Neural cell (in vitro differentiated cells): Measurements from ENCODE around the gene TMEM235. TPM values are rescaled to one million over a fixed set of nuclear protein-coding genes. Genes with fewer than 3 reads are reported as not detected.

Experiments used
- H2AFZ ChIP-seq: fragments of 200-600, 300-800 bp; sonication (generic), shearing (Covaris generic); 2 replicates; pipeline ENCODE4 v1.6.0; 2014; ENCODE audit warnings: low read depth, mild to moderate bottlenecking, antibody characterized with exemption, low read length, moderate library complexity
- H3F3A ChIP-seq: fragments of 200-600 bp; shearing (Covaris generic); 2 replicates; pipeline ENCODE4 v1.6.1; 2016; ENCODE audit warnings: mild to moderate bottlenecking, moderate library complexity, mixed read lengths, antibody characterized with exemption, low read length; ENCODE audit not compliant: insufficient read depth, poor library complexity, severe bottlenecking
- H3K27ac ChIP-seq: fragments of 200-600, 300-800 bp; sonication (generic), shearing (Covaris generic); 2 replicates; pipeline ENCODE4 v1.5.1; 2014; ENCODE audit warnings: mild to moderate bottlenecking, low read length, moderate library complexity
- H3K27me3 ChIP-seq: fragments of 300-800, 200-600 bp; sonication (generic), shearing (Covaris generic); 2 replicates; pipeline ENCODE4 v1.6.0; 2014; ENCODE audit warnings: mild to moderate bottlenecking, low read depth, low read length, moderate library complexity; ENCODE audit not compliant: insufficient read depth
- H3K36me3 ChIP-seq: fragments of 300-800, 200-600 bp; sonication (generic), shearing (Covaris generic); 2 replicates; pipeline ENCODE4 v1.5.1; 2014; ENCODE audit warnings: mild to moderate bottlenecking, antibody characterized with exemption, low read length, moderate library complexity; ENCODE audit not compliant: insufficient read depth
- H3K4me2 ChIP-seq: fragments of 300-800, 200-600 bp; sonication (generic), shearing (Covaris generic); 2 replicates; pipeline ENCODE4 v1.6.0; 2014; ENCODE audit warnings: mild to moderate bottlenecking, low read length
- H3K4me3 ChIP-seq: fragments of 300-800, 200-600 bp; sonication (generic), shearing (Covaris generic); 2 replicates; pipeline ENCODE4 v1.5.1; 2014; ENCODE audit warnings: mild to moderate bottlenecking, low read length, moderate library complexity
- H3K79me2 ChIP-seq: fragments of 200-600 bp; shearing (Covaris generic); replicated peaks from 2 replicates; pipeline ENCODE4 v1.6.0; 2014; ENCODE audit warnings: mild to moderate bottlenecking, low read length, moderate library complexity; ENCODE audit not compliant: insufficient read depth
- H3K9ac ChIP-seq: fragments of 300-800, 200-600 bp; sonication (generic), shearing (Covaris generic); 2 replicates; pipeline ENCODE4 v1.6.1; 2016; ENCODE audit warnings: mild to moderate bottlenecking, low read length, mixed read lengths
- H3K9me2 ChIP-seq: fragments of 200-600 bp; shearing (Covaris generic); 2 replicates; pipeline ENCODE4 v1.6.1; 2016; ENCODE audit warnings: mild to moderate bottlenecking, low read length, mixed read lengths; ENCODE audit not compliant: insufficient read depth
- H3K9me3 ChIP-seq: fragments of 200-600, 300-800 bp; sonication (generic), shearing (Covaris generic); 2 replicates; pipeline ENCODE4 v1.6.1; 2016; ENCODE audit warnings: mild to moderate bottlenecking, mixed run types, low read length, moderate library complexity, mixed read lengths
- H4K20me1 ChIP-seq: fragments of 200-600 bp; shearing (Covaris generic); 2 replicates; pipeline ENCODE4 v1.6.1; 2016; ENCODE audit warnings: mild to moderate bottlenecking, mixed run types; ENCODE audit not compliant: insufficient read depth
- EP300 ChIP-seq: fragments of 450-650 bp; conservative IDR thresholded peaks from 2 replicates; pipeline ENCODE4 v1.6.1; 2014; ENCODE audit warnings: antibody characterized with exemption, mild to moderate bottlenecking, moderate library complexity; ENCODE audit not compliant: poor library complexity, severe bottlenecking
- EZH2 ChIP-seq: fragments of 200-600, 300-800 bp; shearing (Covaris generic), sonication (generic); IDR thresholded peaks from 2 replicates; pipeline ENCODE4 v1.6.1; 2014; ENCODE audit warnings: antibody characterized with exemption, low read length, borderline replicate concordance, mild to moderate bottlenecking; ENCODE audit not compliant: insufficient read depth, poor library complexity, severe bottlenecking
- MXI1 ChIP-seq: fragments of 450-650 bp; conservative IDR thresholded peaks from 2 replicates; pipeline ENCODE4 v1.6.1; 2014; ENCODE audit warnings: antibody characterized with exemption, mild to moderate bottlenecking; ENCODE audit not compliant: poor library complexity, severe bottlenecking
- POLR2AphosphoS5 ChIP-seq: IDR thresholded peaks from 2 replicates; pipeline ENCODE4 v1.6.1; 2012
- RAD21 ChIP-seq: fragments of 450-650 bp; conservative IDR thresholded peaks from 2 replicates; pipeline ENCODE4 v1.6.1; 2014; ENCODE audit warnings: antibody characterized with exemption, mild to moderate bottlenecking, moderate library complexity
- SMC3 ChIP-seq: fragments of 450-650 bp; conservative IDR thresholded peaks from 2 replicates; pipeline ENCODE4 v1.6.1; 2014; ENCODE audit warnings: antibody characterized with exemption, mild to moderate bottlenecking, moderate library complexity; ENCODE audit not compliant: poor library complexity
- TAF1 ChIP-seq: IDR thresholded peaks from 2 replicates; pipeline ENCODE4 v1.6.1; 2012; ENCODE audit warnings: low read depth
- polyA plus RNA-seq: library from polyadenylated mRNA; depleted of rRNA; stranded (reverse); fragments of >200 nt; gene quantifications from 2 replicates; pipeline ENCODE4 v1.2.3, GENCODE V29; 2014
- TF ChIP-seq, protein P1 (sequence below): fragments of 450-650 bp; IDR thresholded peaks from 2 replicates; pipeline ENCODE4 v1.5.1; 2014; ENCODE audit warnings: antibody characterized with exemption, mild to moderate bottlenecking, moderate library complexity; ENCODE audit not compliant: poor library complexity, severe bottlenecking
- TF ChIP-seq, protein P2 (sequence below): IDR thresholded peaks from 2 replicates; pipeline ENCODE4 v1.6.1; 2012; ENCODE audit warnings: borderline replicate concordance

TMEM235 gene
- polyA plus RNA-seq, 1 donor from 2014 or later = not detected

DNA sequence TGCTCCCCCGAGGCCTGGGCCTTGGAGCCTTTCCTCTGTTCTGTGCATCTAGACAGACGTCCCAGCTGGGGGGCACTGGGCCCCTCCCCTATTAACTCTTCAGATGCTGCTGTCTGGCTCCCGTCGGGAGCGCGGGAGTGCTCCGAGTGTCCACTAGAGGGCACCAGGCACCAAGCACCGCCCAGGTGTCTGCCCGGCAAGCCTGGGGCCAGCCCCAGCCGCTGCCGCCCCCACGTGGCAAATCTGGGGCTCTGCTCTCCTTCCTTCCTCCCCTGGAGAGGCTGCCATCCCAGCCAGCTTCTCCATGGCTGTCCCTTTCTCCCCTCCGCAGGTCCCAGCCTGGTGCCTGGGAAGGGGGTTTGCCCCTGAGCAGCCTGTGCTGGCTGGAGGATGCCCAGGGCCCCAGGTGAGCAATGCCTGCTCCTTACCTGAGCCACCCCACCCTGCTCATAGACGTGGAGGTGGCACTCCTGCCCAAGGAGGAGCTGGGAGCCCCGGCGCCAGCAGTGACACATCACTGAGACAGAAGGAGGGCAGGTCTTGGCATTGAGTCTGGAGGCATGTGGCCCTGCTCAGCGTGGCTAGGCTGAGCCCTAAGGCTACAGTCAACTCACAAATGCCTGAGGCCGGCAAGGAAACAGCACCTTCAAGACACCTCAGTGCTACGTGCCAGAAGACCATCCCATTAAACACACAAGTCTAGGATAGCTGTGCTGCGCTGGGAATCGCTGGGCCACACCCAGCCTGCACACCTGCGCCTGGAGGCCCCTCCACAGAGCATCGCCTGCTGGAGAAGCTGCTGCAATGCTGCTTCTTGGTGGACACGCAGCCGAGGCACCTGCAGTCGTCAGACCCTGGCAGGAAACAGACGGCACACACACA, 19.7 kb downstream of the TMEM235 start:
- Histone ChIP-seq H4K20me1 (no peaks in the 10 kb centered on the region), H3K9me3 (no peaks in the 10 kb centered on the region), H3F3A (no peaks in the 10 kb centered on the region), H3K4me3 (no peak overlapping the region), H3K27ac (no peak overlapping the region), H2AFZ (no peak overlapping the region), H3K36me3 (no peaks in the 10 kb centered on the region), H3K9me2 (no peaks in the 10 kb centered on the region), H3K79me2 (no peaks in the 10 kb centered on the region), H3K4me2 (no peak overlapping the region), H3K27me3 (no peaks in the 10 kb centered on the region), H3K9ac (no peak overlapping the region)
- TF ChIP-seq SMC3 (peak; percentile 91), MXI1 (no peak), RAD21 (peak; percentile 90), EZH2 (no peak), EP300 (no peak), TAF1 (no peak), POLR2AphosphoS5 (no peak)
- TF ChIP-seq, protein P1, sequence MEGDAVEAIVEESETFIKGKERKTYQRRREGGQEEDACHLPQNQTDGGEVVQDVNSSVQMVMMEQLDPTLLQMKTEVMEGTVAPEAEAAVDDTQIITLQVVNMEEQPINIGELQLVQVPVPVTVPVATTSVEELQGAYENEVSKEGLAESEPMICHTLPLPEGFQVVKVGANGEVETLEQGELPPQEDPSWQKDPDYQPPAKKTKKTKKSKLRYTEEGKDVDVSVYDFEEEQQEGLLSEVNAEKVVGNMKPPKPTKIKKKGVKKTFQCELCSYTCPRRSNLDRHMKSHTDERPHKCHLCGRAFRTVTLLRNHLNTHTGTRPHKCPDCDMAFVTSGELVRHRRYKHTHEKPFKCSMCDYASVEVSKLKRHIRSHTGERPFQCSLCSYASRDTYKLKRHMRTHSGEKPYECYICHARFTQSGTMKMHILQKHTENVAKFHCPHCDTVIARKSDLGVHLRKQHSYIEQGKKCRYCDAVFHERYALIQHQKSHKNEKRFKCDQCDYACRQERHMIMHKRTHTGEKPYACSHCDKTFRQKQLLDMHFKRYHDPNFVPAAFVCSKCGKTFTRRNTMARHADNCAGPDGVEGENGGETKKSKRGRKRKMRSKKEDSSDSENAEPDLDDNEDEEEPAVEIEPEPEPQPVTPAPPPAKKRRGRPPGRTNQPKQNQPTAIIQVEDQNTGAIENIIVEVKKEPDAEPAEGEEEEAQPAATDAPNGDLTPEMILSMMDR = peak; percentile 99
- TF ChIP-seq, protein P2, sequence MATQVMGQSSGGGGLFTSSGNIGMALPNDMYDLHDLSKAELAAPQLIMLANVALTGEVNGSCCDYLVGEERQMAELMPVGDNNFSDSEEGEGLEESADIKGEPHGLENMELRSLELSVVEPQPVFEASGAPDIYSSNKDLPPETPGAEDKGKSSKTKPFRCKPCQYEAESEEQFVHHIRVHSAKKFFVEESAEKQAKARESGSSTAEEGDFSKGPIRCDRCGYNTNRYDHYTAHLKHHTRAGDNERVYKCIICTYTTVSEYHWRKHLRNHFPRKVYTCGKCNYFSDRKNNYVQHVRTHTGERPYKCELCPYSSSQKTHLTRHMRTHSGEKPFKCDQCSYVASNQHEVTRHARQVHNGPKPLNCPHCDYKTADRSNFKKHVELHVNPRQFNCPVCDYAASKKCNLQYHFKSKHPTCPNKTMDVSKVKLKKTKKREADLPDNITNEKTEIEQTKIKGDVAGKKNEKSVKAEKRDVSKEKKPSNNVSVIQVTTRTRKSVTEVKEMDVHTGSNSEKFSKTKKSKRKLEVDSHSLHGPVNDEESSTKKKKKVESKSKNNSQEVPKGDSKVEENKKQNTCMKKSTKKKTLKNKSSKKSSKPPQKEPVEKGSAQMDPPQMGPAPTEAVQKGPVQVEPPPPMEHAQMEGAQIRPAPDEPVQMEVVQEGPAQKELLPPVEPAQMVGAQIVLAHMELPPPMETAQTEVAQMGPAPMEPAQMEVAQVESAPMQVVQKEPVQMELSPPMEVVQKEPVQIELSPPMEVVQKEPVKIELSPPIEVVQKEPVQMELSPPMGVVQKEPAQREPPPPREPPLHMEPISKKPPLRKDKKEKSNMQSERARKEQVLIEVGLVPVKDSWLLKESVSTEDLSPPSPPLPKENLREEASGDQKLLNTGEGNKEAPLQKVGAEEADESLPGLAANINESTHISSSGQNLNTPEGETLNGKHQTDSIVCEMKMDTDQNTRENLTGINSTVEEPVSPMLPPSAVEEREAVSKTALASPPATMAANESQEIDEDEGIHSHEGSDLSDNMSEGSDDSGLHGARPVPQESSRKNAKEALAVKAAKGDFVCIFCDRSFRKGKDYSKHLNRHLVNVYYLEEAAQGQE = no peak

DNA sequence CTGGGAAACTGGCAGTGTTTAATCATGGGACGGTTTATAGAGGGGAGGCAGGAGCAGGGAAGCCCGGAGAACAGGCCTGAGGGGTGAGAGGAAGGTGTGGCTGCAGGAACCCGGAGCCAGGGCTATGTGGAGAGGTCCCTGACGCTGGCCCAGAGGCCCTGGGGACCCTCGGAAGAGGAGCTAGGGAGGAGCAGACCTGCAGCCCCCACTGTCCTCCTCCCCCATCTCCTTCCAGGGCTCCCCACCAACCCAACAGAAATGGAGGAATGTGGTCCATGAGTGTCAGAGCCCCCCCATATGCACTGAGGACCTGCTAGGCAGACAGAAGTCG, 20.3 kb downstream of the TMEM235 start:
- Histone ChIP-seq H2AFZ (no peak overlapping the region), H3F3A (no peaks in the 10 kb centered on the region), H3K9me2 (no peaks in the 10 kb centered on the region), H3K9ac (no peak overlapping the region), H4K20me1 (no peaks in the 10 kb centered on the region), H3K27ac (no peak overlapping the region), H3K79me2 (no peaks in the 10 kb centered on the region), H3K27me3 (no peaks in the 10 kb centered on the region), H3K4me3 (no peak overlapping the region), H3K9me3 (no peaks in the 10 kb centered on the region), H3K4me2 (no peak overlapping the region), H3K36me3 (no peaks in the 10 kb centered on the region)
- TF ChIP-seq MXI1 = no peak
